CD4-positive, alpha-beta T cell treated with Interleukin-6 at 100 ng/mL for 8 hours (primary cell): ENCODE measurements around the gene EXOC6B.
"Not testable (repeated sequence)": the region's sequence is repeated elsewhere in the genome, so short reads cannot be mapped to it uniquely, and the experiment has no call there.

Source experiments
- DNase-seq: peaks from one replicate; pipeline ENCODE4 v3.0.0-alpha.2; 2020; ENCODE audit warnings: mixed read lengths, low spot score

EXOC6B gene

DNA sequence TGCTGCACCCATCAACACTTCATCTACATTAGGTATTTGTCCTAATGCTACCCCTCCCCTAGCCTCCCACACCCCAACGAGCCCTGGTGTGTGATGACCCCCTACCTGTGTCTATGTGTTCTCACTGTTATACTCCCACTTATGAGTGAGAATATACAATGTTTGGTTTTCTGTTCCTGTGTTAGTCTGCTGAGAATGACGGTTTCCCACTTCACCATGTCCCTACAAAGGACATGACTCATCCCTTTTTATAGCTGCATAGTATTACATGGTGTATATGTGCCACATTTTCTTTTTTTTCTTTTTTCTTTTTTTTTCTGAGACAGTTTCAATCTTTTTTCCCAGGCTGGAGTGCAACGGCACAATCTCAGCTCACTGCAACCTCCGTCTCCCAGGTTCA, 394.1 kb downstream of the EXOC6B start:
- DNase-seq: no peak

DNA sequence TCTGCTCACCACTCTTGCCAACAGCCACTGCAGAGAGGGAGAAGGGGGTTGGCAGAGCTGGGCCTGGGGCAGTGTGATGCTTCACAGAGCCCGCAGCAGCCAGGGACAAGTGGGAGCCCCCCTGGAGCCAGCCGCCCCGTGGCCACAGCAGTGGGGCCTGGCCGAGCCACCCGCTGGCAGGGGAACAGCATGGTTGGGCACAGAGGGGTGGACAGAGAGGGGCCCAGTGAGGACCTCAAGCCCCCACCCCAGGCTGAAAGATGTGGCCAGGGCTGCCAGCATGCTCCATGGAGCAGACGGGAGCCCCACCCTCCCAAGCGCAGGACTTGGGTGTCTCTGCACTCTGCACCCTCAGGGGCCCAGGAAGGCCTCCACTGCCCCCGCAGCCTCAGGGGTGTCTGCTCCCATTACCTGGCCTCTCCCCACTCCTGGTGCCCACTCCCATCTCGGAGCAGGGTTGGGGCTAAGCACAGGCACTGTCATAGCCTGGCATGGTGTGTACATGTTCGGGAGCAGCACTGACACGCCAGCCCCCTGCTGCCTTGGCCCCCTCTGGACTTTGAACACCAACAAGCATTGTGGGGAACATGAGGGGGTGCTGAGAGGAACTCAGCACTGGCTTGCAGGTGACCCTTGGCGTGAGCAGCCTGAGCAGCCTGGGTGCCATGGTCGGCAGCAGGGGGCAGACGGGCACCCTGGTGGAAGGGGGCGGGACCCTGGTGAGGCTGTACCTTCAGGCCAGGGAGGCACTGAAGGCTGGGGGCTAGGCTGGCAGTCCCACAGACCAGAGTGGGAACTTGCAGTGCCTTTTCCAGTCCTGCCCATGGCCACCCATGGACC, 398.6 kb downstream of the EXOC6B start:
- no peak for DNase-seq

- no peak for DNase-seq
Measured at GRCh38 chr2:72425996-72426395, 399.8 kb downstream of the EXOC6B start.

DNA sequence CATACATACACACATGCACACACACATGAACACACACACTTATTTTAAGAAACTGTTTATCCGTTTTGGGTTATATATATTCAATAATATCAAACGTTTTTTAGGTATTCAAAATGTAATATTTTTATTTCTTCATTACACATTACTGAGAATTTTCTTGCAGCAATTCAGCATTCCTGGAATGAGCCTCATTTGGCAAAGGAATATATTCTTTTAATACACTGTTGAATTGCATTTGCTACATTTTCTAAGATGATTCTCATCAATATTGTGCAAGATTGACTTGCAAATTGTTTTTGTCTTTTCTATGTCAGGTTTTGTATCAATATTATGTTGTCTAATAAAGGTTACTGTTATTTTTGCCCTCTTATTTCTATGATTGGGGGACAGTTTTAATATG, 402.1 kb downstream of the EXOC6B start:
- DNase-seq: no peak

DNA sequence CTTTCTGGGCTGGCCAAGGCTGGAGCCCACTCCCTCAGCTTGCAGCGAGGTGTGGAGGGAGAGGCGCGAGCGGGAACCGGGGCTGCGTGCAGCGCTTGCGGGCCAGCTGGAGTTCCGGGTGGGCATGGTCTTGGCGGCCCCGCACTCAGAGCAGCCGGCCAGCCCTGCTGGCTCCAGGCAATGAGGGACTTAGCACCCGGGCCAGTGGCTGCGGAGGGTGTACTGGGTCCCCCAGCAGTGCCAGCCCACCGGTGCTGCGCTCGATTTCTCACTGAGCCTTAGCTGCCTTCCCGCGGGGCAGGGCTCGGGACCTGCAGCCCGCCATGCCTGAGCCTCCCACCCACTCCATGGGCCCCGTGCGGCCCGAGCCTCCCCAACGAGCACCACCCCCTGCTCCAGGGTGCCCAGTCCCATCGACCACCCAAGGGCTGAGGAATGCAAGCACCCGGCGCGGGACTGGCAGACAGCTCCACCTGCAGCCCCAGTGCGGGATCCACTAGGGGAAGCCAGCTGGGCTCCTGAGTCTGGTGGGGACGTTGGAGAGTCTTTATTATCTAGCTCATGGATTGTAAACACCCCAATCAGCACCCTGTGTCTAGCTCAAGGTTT, 404.0 kb downstream of the EXOC6B start:
- DNase-seq: not testable (repeated sequence)

- DNase-seq: no peak
Measured at GRCh38 chr2:72415781-72416475, 409.9 kb downstream of the EXOC6B start.

DNA sequence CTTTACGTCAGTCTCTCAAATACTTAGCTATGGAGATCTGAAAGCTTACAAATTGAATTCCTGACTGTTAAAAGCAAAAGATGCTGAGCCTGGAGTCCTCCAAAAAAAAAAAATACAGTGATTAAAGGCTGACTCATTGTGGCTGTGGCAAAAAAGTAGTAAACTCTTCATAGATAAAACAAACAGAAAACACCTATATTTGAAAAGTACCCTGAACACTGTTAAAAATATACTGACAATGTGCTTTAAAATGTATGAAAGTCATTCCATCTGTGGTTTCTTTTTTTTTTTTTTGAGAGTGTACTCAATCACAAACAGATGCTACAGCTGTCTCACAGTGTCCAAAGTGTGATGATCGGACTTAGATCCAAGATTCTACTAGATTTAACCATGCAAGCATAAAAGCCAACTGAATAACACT, 410.6 kb downstream of the EXOC6B start:
- no peak for DNase-seq

DNA sequence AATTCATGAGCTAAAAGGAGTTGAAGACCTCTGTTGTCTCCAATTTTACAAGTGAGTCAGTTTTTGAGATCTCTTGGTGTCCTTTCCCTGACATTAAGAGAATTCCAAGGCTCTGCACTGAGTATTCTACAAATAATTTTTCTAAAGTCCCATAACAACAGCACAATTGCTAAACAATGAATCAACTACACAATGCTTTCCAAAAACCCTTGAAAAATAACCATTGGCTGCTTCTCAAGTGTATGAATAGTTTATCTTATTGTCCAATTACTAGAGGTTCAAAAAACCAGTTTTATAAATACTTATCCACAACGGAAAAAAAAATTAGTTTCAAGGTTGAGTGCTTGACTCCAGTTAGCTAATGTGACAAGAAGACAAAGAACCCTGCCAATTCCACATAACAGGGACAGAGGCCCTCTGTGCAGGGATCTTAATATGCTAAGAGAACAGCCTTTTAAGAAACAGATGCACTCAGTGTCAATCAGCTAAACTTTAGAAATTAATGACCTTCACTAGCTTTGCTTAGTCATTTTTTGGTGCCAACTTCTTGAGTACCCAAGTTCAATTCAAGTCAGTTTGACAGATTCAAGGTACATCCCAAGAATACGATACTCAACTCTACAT, 411.6 kb downstream of the EXOC6B start:
- DNase-seq: no peak

DNA sequence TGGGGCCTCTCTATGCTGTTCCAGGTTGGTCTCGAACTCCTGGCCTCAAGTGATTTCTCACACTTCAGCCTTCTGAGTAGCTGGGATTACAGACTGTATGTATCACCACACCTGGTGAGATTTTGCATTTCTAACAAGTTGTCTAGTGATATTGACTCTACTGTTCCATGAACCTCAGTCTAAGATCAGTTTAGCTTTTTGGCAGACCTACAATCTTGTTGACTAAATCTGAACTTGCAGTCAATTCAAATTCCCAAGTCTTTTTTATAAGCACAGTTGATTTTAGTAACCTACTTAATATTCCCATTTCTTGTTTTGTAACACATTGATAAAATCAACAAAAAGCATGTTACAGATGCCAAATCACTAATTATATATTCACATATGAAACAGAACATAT, 412.1 kb downstream of the EXOC6B start:
- DNase-seq: no peak

GRCh38 chr2:72412214-72412613, 413.6 kb downstream of the EXOC6B start:
- no peak for DNase-seq

DNA sequence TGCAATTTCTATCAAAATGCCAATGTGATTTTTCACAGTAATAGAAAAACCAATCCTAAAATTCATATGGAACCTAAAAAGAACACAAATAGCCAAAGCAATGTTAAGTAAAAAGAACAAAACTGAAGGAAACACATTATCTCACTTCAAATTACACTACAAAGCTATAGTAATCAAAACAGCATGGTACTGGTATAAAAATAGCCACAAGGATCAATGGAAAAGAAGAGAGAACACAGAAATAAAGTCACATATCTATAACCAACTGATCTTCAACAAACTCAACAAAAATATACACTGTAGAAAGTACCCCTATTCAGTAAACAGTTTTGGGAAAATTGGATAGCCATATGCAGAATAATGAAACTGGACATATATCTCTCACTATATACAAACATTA, 426.0 kb downstream of the EXOC6B start:
- DNase-seq: no peak

GRCh38 chr2:72395096-72395495, 430.7 kb downstream of the EXOC6B start:
- no peak for DNase-seq

- no peak for DNase-seq
Measured at GRCh38 chr2:72394541-72395070, 431.2 kb downstream of the EXOC6B start.

GRCh38 chr2:72389447-72389846, 436.4 kb downstream of the EXOC6B start:
- DNase-seq: no peak

- no peak for DNase-seq
Measured at GRCh38 chr2:72388263-72388662, 437.6 kb downstream of the EXOC6B start.

DNA sequence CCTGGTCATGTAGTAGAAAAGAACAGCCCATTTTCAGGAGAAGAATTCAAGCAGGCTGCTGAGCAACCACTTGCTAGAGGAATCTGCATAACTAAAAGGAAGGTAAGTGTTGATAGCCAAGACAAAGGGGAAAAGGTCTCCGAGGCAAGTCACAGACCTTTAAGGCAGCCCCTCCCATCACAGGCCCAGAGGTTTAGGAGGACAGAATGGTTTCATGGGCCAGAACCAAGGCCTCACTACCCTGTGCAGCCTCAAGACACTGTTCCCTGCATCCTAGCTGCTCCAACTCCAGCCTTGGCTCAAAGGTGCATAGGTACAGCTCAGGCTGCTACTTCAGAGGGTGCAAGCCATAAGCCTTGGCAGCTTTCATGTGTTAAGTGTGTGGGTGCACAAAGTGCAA, 439.5 kb downstream of the EXOC6B start:
- no peak for DNase-seq

DNA sequence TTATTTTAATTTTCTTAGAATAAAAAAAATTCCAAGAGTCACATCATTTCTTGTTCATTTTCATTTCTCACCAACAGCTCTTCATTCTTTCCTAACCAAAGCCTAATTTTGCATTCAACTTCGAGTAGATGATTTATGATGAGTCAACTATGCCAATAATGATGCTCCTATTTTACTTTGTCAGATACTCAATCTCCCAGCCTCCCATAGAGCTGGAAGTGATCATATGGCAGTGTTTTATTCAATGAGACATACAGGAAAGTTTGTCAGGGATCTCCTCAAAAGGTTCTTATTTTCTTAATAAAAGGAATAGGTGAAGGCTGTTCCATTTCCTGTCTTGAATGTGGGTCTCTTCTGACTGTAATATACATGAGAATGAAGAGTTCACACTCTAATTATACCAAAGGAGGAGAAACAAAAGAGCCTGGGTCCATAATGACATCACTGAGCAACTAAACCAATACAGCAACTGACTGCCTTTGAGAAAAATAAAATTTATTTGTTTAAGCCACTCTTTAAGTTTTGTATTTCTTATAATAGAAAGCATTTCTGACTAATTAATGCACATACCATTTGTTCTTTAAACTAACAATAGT, 447.0 kb downstream of the EXOC6B start:
- no peak for DNase-seq

DNA sequence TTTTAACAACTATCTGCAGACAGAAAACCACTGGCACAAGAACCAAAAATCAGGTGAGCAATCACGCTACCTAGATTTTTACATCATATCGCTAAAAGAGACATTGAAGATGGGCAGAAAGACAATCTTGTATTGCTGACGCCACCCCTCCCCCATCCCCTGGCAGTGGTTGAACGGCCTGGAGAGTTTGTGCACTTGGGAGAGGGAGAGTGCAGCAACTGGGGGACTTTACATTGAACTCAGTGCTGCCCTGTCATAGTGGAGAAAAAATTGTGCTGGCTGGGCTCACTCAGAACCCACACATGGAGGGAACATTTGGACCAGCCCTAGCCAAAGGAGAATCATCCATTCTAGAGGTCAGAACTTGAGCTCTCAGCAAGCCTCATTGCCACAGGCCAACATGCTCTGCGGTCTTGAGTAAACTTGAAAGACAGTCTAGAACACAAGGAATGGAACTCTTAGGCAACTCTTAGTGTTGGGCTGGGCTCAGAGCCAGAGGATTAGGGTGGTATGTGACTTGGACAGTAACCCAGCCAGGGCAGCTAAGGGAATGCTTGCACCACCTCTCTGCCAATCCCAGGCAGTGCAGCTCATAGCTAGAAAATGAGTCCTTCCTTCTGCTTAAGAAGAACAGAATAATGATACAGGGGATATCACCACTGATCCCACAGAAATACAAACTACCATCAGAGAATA, 458.2 kb downstream of the EXOC6B start:
- no peak for DNase-seq

- no peak for DNase-seq
Measured at GRCh38 chr2:72363406-72363805, 462.4 kb downstream of the EXOC6B start.

DNA sequence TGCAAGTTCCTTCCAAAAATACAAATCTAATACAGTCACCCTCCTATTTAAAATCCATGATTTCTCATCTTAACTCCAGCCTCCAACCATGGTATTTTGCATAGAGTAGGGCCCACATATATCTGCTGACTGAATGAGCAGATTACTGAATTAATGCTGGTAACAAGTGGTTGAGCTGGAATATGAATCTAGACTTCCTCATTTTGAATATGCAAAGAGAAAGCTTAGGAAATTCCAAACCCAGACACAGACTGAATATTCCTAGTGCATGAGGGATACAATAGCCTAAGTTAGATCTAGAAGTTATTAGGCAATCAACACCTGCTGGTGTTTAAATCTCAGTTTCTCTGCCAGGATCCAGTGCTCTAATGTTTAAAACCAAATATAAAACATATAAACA, 463.1 kb downstream of the EXOC6B start:
- no peak for DNase-seq

DNA sequence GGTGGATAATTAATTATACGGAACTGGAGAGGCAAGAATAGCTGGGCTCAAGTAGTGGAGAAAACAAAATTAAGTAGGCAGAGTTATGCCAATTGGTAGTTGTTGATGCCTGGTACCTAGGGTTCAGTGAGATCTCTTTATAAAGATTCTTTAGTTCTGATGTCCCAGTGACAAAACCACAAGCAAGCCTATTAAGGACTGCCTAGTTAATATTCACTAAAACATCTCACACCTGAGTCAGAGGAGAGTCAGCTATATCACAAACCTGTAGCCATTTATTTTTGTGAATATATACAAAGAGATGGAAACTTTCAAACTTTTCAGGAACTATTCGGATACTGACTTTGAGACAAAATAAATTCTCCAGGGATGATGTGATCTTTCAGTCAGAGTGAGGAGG, 464.3 kb downstream of the EXOC6B start:
- no peak for DNase-seq
